ENCODE measurements around the gene STAG1.
A peak's percentile ranks its signal among the peaks of the same experiment; 100 is the strongest.
"Not testable (repeated sequence)": the region's sequence is repeated elsewhere in the genome, so short reads cannot be mapped to it uniquely, and the experiment has no call there.

STAG1 gene

DNA sequence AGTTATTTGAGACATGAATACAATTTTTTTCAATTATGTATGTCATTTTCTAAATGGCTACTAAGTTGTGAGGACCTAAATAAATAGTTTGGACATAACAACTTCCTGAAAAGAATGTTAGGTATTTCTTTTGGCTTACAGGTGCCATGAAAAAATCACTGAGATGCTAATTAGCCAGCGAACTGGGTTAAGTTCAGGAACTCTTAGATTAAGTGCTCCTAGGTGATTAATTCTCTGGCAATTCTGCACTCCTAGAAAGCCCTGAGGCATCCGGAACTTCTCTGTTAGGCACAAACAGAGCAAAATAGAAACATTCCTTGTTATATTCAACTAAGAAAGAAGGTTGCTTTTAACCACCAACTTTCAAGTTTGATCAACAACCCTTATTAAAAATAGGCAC is 192.3 kb downstream of the STAG1 start:
- Histone ChIP-seq H3K79me2 (ENCODE audit: control insufficient read depth, insufficient read depth, low read length, unreplicated experiment) (no peaks in the 10 kb centered on the region), H3K27ac (ENCODE audit: low read depth, low read length) (no peak overlapping the region), H3K36me3 (ENCODE audit: insufficient read depth, low read length) (no peaks in the 10 kb centered on the region), H2AFZ (ENCODE audit: low read length, unreplicated experiment) (no peak overlapping the region), H3K27me3 (ENCODE audit: insufficient read depth, low read length) (no peaks in the 10 kb centered on the region), H3K4me1 (ENCODE audit: control insufficient read depth, insufficient read depth, low read length, unreplicated experiment) (no peaks in the 10 kb centered on the region), H3K4me3 (ENCODE audit: low read depth, low read length) (no peak overlapping the region)

DNA sequence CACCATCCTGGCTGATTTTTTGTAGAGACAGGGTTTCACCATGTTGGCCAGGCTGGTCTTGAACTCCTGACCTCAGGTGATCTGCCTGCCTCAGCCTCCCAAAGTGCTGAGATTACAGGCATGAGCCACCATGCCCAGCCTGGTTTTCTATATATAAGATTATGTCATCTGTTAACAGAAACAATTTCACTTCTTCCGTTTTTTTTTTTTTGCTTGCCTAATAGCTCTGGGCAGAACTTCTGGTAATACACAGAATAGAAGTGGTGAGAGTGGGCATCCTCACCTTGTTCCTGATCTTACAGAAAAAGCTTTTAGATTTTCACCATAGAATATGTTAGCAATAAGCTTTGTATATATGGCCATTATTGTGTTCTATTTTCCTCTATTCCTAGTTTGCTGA is 202.7 kb downstream of the STAG1 start:
- not testable (repeated sequence) for H3K79me2 ChIP-seq (ENCODE audit: control insufficient read depth, insufficient read depth, low read length, unreplicated experiment); H2AFZ ChIP-seq (ENCODE audit: low read length, unreplicated experiment); H3K27ac ChIP-seq (ENCODE audit: low read depth, low read length); H3K4me3 ChIP-seq (ENCODE audit: low read depth, low read length); H3K27me3 ChIP-seq (ENCODE audit: insufficient read depth, low read length); H3K36me3 ChIP-seq (ENCODE audit: insufficient read depth, low read length)
- peaks cover 27% of the 10 kb centered on the region for H3K4me1 ChIP-seq (ENCODE audit: control insufficient read depth, insufficient read depth, low read length, unreplicated experiment)

DNA sequence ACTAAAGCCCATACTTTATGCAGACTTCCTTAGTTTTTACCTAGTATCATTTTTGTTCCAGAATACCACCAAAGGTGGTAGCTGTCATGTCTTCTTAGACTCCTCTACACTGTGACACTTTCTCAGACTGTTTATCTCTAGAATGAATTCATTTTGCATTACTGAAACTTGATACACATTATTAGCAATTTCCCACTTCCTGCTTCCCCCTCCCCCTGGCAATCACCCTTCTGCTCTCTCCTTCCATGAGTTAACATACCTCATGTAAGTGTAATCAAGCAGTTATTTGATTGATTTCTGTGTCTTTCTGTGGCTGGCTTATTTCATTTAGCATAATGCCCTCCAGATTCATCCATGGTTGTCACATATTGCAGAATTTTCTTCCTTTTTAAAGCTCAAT is 204.9 kb downstream of the STAG1 start:
- no peaks in the 10 kb centered on the region for H3K27me3 ChIP-seq (ENCODE audit: insufficient read depth, low read length)
- no peak overlapping the region for H3K4me3 ChIP-seq (ENCODE audit: low read depth, low read length)
- no peaks in the 10 kb centered on the region for H3K36me3 ChIP-seq (ENCODE audit: insufficient read depth, low read length)
- H3K4me1 ChIP-seq (ENCODE audit: control insufficient read depth, insufficient read depth, low read length, unreplicated experiment) = peaks cover 37% of the 10 kb centered on the region
- 0 out of 2 replicates have a peak overlapping the region, but pooled peaks have one; percentile 20 for H3K27ac ChIP-seq (ENCODE audit: low read depth, low read length)
- no peaks in the 10 kb centered on the region for H3K79me2 ChIP-seq (ENCODE audit: control insufficient read depth, insufficient read depth, low read length, unreplicated experiment)
- H2AFZ ChIP-seq (ENCODE audit: low read length, unreplicated experiment) = no peak overlapping the region

DNA sequence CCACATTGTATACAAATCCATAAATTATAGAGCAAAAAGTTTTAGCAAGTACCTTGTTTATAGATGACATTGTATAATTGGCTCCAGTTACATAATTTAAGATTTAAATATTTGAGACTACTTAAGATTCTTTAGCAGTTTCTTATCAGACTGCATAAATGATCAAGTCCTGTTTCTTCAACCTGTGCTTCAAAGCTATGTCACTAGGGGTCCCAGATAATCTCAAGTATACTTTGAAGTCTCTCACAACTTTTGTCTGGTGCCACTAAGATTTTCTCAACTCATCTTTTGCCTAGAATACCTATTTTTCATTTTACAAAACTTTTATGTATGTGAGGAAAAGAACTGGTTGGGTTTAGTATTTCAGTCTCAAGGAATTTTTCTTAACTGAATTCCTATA is 205.5 kb downstream of the STAG1 start:
- H3K36me3 ChIP-seq (ENCODE audit: insufficient read depth, low read length) = no peaks in the 10 kb centered on the region
- no peak overlapping the region for H3K4me3 ChIP-seq (ENCODE audit: low read depth, low read length)
- H2AFZ ChIP-seq (ENCODE audit: low read length, unreplicated experiment) = no peak overlapping the region

DNA sequence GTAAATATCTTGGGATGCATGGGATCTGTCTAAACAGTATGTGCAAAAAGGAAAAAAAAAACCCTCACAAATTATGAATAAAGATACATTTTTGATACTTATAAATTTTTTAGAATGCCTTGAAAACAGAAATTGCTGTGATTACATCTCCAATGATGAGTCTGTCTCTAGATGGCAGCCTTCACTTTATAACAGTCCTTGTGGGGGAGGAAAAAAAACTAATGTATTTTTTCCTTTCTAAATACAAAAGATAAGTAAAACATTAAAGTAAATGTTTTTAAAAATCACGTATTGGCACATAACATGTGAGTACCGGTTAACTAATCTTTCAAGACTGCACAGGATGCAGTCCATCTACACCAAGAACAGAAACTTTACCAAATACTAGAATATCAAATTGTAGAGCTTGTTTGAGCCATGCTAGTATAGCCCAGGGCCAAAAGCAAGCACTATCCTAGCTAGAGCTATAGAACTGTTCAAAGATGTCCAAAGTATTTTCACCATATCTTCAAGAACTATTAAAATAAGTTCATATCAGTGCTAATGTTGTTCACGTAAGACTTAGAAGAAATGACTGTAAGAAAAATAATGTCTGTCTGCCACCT is 206.4 kb downstream of the STAG1 start:
- Histone ChIP-seq H3K79me2 (ENCODE audit: control insufficient read depth, insufficient read depth, low read length, unreplicated experiment) (no peaks in the 10 kb centered on the region), H3K27me3 (ENCODE audit: insufficient read depth, low read length) (no peaks in the 10 kb centered on the region), H3K4me3 (ENCODE audit: low read depth, low read length) (no peak overlapping the region), H3K27ac (ENCODE audit: low read depth, low read length) (no peak overlapping the region), H3K4me1 (ENCODE audit: control insufficient read depth, insufficient read depth, low read length, unreplicated experiment) (peaks cover 37% of the 10 kb centered on the region), H3K36me3 (ENCODE audit: insufficient read depth, low read length) (no peaks in the 10 kb centered on the region), H2AFZ (ENCODE audit: low read length, unreplicated experiment) (no peak overlapping the region)

More for the DNA sequence above, 205.5 kb downstream of the STAG1 start:
- 0 out of 2 replicates have a peak overlapping the region, but pooled peaks have one; percentile 20 for H3K27ac ChIP-seq (ENCODE audit: low read depth, low read length)
- peaks cover 37% of the 10 kb centered on the region for H3K4me1 ChIP-seq (ENCODE audit: control insufficient read depth, insufficient read depth, low read length, unreplicated experiment)
- H3K27me3 ChIP-seq (ENCODE audit: insufficient read depth, low read length) = no peaks in the 10 kb centered on the region
- no peaks in the 10 kb centered on the region for H3K79me2 ChIP-seq (ENCODE audit: control insufficient read depth, insufficient read depth, low read length, unreplicated experiment)

DNA sequence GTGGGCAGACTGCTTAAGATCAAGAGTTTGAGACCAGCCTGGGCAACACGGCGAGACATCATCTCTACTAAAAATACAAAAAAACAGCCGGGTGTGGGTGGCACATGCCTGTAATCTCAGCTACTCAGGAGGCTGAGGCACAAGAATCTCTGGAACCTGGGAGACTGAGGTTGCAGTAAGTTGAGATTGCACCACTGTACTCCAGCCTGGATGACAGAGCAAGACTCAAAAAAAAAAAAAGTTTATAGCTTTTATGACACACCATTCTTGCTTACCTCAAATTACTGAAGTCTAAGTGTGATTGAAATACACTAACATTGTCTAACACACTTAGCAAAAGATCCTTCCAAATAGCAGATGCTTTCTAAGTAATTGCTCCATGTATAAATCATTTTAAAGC is 207.6 kb downstream of the STAG1 start:
- Histone ChIP-seq H3K4me1 (ENCODE audit: control insufficient read depth, insufficient read depth, low read length, unreplicated experiment) (peaks cover 37% of the 10 kb centered on the region), H3K79me2 (ENCODE audit: control insufficient read depth, insufficient read depth, low read length, unreplicated experiment) (no peaks in the 10 kb centered on the region), H3K4me3 (ENCODE audit: low read depth, low read length) (no peak overlapping the region), H3K27ac (ENCODE audit: low read depth, low read length) (no peak overlapping the region), H2AFZ (ENCODE audit: low read length, unreplicated experiment) (no peak overlapping the region), H3K27me3 (ENCODE audit: insufficient read depth, low read length) (no peaks in the 10 kb centered on the region), H3K36me3 (ENCODE audit: insufficient read depth, low read length) (no peaks in the 10 kb centered on the region)

DNA sequence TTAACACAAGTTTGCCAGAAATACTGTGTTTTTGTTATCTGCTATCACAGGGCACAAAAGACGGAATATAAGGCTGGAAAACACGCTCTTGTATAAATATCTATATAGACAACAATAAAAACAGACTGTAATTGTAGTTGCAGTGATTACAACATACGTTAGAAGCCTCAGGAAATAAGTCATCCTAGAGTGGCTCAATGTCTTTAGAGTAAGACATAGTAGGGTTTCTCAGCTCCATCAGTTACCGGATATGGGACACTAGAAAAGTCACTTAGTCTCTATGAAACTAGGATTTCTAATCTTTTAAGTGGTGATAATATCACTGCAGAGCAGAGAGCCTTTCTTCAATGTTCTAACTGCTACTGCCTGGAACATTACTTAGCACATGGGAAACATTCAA is 208.8 kb downstream of the STAG1 start:
- H3K79me2 ChIP-seq (ENCODE audit: control insufficient read depth, insufficient read depth, low read length, unreplicated experiment) = no peaks in the 10 kb centered on the region
- H2AFZ ChIP-seq (ENCODE audit: low read length, unreplicated experiment) = no peak overlapping the region
- peaks cover 37% of the 10 kb centered on the region for H3K4me1 ChIP-seq (ENCODE audit: control insufficient read depth, insufficient read depth, low read length, unreplicated experiment)
- H3K27ac ChIP-seq (ENCODE audit: low read depth, low read length) = peak overlapping the region; percentile 19; the same call in 1 of the 2 replicates
- no peaks in the 10 kb centered on the region for H3K27me3 ChIP-seq (ENCODE audit: insufficient read depth, low read length)
- H3K36me3 ChIP-seq (ENCODE audit: insufficient read depth, low read length) = no peaks in the 10 kb centered on the region
- no peak overlapping the region for H3K4me3 ChIP-seq (ENCODE audit: low read depth, low read length)

DNA sequence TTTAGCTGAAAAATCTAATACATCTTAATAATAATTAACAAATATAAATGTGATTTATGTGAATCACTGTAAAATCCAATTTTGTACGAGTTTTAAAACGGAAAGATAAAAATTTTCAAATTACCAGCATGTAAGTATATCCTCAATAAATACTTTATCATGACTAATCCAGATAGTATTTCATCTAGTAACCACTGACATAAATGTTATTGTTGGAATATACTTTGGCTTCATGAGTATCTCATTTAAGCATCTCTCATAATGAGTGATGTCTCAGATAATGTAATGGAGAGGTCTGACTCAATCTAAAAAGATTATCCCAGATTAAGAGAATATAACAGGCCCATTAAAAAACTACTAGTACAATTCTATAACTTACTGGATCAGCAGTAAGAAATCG is 216.3 kb downstream of the STAG1 start:
- peaks cover 24% of the 10 kb centered on the region for H3K36me3 ChIP-seq (ENCODE audit: insufficient read depth, low read length)
- H3K4me1 ChIP-seq (ENCODE audit: control insufficient read depth, insufficient read depth, low read length, unreplicated experiment) = peaks cover 4% of the 10 kb centered on the region
- no peak overlapping the region for H3K4me3 ChIP-seq (ENCODE audit: low read depth, low read length)
- H3K27me3 ChIP-seq (ENCODE audit: insufficient read depth, low read length) = no peaks in the 10 kb centered on the region
- H2AFZ ChIP-seq (ENCODE audit: low read length, unreplicated experiment) = no peak overlapping the region
- H3K79me2 ChIP-seq (ENCODE audit: control insufficient read depth, insufficient read depth, low read length, unreplicated experiment) = peaks cover 12% of the 10 kb centered on the region
- H3K27ac ChIP-seq (ENCODE audit: low read depth, low read length) = peak overlapping the region; percentile 16; the same call in 1 of the 2 replicates

DNA sequence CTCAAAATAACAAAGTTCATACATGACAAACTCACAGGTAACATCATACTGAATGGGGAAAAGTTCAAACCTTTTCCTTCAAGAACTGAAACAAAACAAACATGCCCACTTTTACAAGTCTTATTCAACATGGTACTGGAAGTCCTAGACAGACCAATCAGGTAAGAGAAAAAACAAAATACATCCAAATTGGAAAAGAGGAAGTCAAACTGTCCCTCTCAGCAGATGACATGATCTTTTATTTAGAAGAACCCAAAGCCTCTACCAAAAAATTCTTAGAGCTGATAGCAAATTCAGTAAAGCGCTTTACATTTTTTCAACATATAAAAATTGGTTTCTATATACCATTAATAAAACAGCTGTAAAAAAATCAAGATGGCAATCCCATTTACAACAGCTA is 219.4 kb downstream of the STAG1 start:
- H3K4me3 ChIP-seq (ENCODE audit: low read depth, low read length) = no peak overlapping the region
- peaks cover 4% of the 10 kb centered on the region for H3K4me1 ChIP-seq (ENCODE audit: control insufficient read depth, insufficient read depth, low read length, unreplicated experiment)
- H2AFZ ChIP-seq (ENCODE audit: low read length, unreplicated experiment) = no peak overlapping the region
- H3K27me3 ChIP-seq (ENCODE audit: insufficient read depth, low read length) = no peaks in the 10 kb centered on the region
- H3K36me3 ChIP-seq (ENCODE audit: insufficient read depth, low read length) = peaks cover 34% of the 10 kb centered on the region
- no peak overlapping the region for H3K27ac ChIP-seq (ENCODE audit: low read depth, low read length)
- peaks cover 20% of the 10 kb centered on the region for H3K79me2 ChIP-seq (ENCODE audit: control insufficient read depth, insufficient read depth, low read length, unreplicated experiment)

DNA sequence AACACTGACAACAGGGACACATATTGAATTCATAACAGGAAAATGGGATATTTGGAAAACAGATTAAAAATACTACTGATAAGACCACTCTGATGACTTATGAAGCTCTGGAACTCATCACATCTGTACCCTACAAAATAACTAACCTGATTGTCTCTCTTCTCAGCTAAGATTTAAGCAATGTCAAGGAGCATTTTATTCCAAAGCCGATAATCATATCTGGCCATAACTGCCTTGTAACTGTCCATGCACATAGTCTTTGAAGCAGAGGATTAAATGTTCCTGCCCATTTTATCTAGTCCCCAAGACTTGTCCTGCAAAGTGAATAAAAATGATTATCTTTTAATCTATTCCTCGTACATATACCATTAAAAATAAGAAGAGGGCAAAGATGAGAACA is 234.1 kb downstream of the STAG1 start:
- Histone ChIP-seq H3K27me3 (ENCODE audit: insufficient read depth, low read length) (no peaks in the 10 kb centered on the region), H3K36me3 (ENCODE audit: insufficient read depth, low read length) (peaks cover 2% of the 10 kb centered on the region; the same call in 1 of the 2 replicates)

DNA sequence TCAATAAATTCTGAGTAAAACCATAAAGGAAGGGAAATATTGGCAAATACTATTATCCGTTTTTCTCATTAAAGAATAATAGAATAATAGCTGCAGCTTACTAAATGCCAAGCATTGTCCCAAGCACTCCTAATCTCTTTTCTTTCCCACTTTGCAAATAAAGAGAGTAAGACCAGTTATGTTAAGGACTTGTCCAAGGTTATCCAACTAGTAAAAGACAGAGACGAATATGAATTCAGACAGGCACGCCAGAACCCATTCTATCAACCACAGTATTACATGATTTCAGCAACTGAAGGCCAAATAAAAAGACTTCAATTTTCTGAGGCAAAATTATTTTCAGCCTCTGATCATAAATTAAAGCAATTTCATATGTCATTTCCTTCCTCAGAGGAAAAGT is 235.5 kb downstream of the STAG1 start:
- no peak overlapping the region for H3K27ac ChIP-seq (ENCODE audit: low read depth, low read length)
- H3K79me2 ChIP-seq (ENCODE audit: control insufficient read depth, insufficient read depth, low read length, unreplicated experiment) = peaks cover 3% of the 10 kb centered on the region
- H2AFZ ChIP-seq (ENCODE audit: low read length, unreplicated experiment) = no peak overlapping the region
- peaks cover 2% of the 10 kb centered on the region; the same call in 1 of the 2 replicates for H3K36me3 ChIP-seq (ENCODE audit: insufficient read depth, low read length)
- no peaks in the 10 kb centered on the region for H3K27me3 ChIP-seq (ENCODE audit: insufficient read depth, low read length)
- H3K4me1 ChIP-seq (ENCODE audit: control insufficient read depth, insufficient read depth, low read length, unreplicated experiment) = no peaks in the 10 kb centered on the region
- no peak overlapping the region for H3K4me3 ChIP-seq (ENCODE audit: low read depth, low read length)

More for the DNA sequence above, 234.1 kb downstream of the STAG1 start:
- H2AFZ ChIP-seq (ENCODE audit: low read length, unreplicated experiment) = no peak overlapping the region
- H3K79me2 ChIP-seq (ENCODE audit: control insufficient read depth, insufficient read depth, low read length, unreplicated experiment) = no peaks in the 10 kb centered on the region
- H3K4me3 ChIP-seq (ENCODE audit: low read depth, low read length) = no peak overlapping the region
- no peak overlapping the region for H3K27ac ChIP-seq (ENCODE audit: low read depth, low read length)
- H3K4me1 ChIP-seq (ENCODE audit: control insufficient read depth, insufficient read depth, low read length, unreplicated experiment) = no peaks in the 10 kb centered on the region
